GM18511 (cell line): Measurements from ENCODE around the gene PSAPL1.

ENCODE experiments used
- ATAC-seq: cut with Tn5 transposase; IDR thresholded peaks from one replicate; pipeline ENCODE4 v1.9.1; 2021; ENCODE audit warnings: mild to moderate bottlenecking, moderate library complexity; ENCODE audit not compliant: unreplicated experiment

The PSAPL1 gene

GRCh38 chr4:7421356-7422150 is 13.2 kb downstream of the PSAPL1 start:
- ATAC-seq, result no peak

GRCh38 chr4:7420661-7421040 is 14.1 kb downstream of the PSAPL1 start:
- no peak for ATAC-seq

- ATAC-seq, result no peak
Observed at GRCh38 chr4:7419961-7420660, 14.6 kb downstream of the PSAPL1 start.

GRCh38 chr4:7418131-7418943 is 16.4 kb downstream of the PSAPL1 start:
- no peak for ATAC-seq

GRCh38 chr4:7417639-7418038 is 17.1 kb downstream of the PSAPL1 start:
- ATAC-seq, result no peak

GRCh38 chr4:7416745-7417432 is 17.8 kb downstream of the PSAPL1 start:
- no peak for ATAC-seq

GRCh38 chr4:7415927-7416686 is 18.6 kb downstream of the PSAPL1 start:
- no peak for ATAC-seq

- no peak for ATAC-seq
Observed at GRCh38 chr4:7414736-7415510, 19.8 kb downstream of the PSAPL1 start.

- peak; percentile 29 for ATAC-seq
Observed at GRCh38 chr4:7414046-7414445, 20.7 kb downstream of the PSAPL1 start.

GRCh38 chr4:7412554-7412912 is 22.2 kb downstream of the PSAPL1 start:
- no peak for ATAC-seq

- no peak for ATAC-seq
Observed at GRCh38 chr4:7411896-7412553, 22.7 kb downstream of the PSAPL1 start.

- ATAC-seq, result no peak
Observed at GRCh38 chr4:7411491-7411890, 23.2 kb downstream of the PSAPL1 start.

GRCh38 chr4:7410446-7410845 is 24.3 kb downstream of the PSAPL1 start:
- ATAC-seq, result no peak

- ATAC-seq, result no peak
Observed at GRCh38 chr4:7408166-7408565, 26.6 kb downstream of the PSAPL1 start.

- ATAC-seq, result no peak
Observed at GRCh38 chr4:7403001-7403400, 31.7 kb downstream of the PSAPL1 start.

GRCh38 chr4:7402526-7402925 is 32.2 kb downstream of the PSAPL1 start:
- ATAC-seq, result no peak

- ATAC-seq, result no peak
Observed at GRCh38 chr4:7400671-7401298, 33.9 kb downstream of the PSAPL1 start.

GRCh38 chr4:7399440-7400234 is 35.1 kb downstream of the PSAPL1 start:
- no peak for ATAC-seq
